Measurements from ENCODE around the gene OTOGL.

OTOGL gene, protein sequence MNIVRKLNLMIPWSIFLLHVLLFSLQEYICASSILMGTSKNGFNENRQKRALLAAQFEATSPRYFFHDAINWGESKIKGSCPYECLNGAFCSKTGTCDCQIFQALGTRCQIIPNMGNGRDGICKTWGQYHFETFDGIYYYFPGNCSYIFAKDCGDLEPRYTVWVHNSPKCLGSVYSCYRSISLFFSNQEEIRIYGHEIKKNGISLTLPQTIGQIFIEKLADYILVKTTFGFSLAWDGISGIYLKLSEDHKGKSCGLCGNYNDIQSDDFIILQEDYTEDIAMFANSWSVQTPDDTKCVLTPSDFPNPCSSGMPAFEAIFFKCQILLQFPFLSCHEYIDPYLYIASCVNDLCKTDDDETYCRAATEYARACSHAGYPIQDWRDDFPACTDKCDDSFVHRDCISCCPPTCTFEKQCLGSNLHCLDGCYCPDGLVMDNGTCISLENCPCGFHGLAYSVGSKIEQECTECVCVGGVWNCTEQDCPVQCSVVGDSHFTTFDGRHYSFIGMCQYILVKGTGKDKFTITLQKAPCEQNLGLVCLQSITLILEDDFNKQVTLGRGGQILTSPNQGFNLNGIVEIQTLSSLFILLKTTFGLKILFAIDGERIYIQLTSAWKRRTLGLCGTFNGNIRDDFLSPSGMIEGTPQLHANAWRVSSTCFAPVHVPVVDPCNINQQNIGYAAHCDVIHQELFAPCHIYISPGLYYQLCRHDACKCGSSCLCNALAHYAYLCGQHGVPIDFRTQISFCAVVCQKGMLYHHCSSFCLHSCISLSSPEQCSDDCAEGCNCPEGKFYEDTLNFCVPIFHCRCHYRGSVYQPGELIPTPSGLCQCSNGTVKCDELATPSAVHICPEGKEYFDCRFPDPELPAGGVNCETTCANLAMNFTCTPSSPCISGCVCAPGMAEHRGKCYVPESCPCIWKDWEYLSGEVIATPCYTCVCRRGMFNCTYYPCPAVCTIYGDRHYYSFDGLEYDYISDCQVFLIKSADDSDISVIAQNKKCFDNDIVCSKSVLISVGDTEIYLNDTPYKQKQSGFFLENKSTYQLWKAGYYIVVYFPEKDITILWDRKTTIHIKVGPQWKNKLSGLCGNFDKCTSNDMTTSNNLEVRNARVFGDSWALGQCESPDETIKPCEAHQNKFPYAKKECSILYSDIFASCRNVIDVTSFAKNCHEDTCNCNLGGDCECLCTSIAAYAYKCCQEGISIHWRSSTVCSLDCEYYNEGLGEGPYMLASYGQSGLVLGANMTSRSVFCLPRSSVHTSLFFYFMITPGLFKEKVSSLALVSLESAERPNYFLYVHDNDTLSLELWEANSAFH (N-terminal part only)

DNA sequence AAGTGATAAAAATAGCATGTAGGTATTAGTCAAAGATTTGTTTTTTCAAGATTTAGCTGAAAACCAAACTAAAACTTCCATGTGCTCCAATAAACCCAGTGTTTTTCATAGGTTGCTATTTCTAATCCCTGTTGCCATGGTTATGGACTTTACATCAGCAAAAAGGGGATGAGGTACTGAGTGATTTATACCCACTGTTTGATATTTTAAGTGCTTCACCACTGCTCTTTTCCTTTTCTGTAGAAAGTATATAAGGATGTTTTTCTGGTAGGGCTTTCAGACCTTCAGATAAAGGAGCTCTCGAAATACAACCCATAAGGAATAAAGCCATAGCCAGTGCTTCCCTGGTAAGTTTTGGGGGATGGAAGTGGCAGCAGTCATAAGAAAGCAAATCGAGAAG lies at the start of gene OTOGL:
Gene OTOGL (plus strand): TSS at position 279 of the 400 bp plus-strand sequence. CDS start 109,895 bp downstream, outside the sequence.
- ATAC-seq = no peak
- TF ChIP-seq GLIS3 (CRISPR knock-in tag; IDR thresholded peaks at IDR 0.05) (no peak), SNAI2 (CRISPR knock-in tag; IDR thresholded peaks at IDR 0.05) (no peak), ESRRG (CRISPR knock-in tag; IDR thresholded peaks at IDR 0.05) (no peak), ZFP3 (CRISPR knock-in tag; IDR thresholded peaks at IDR 0.05) (no peak), CSDC2 (CRISPR knock-in tag; IDR thresholded peaks at IDR 0.05) (no peak), RARB (CRISPR knock-in tag; IDR thresholded peaks at IDR 0.05) (no peak), PPARA (CRISPR knock-in tag; IDR thresholded peaks at IDR 0.05; ENCODE audit: borderline replicate concordance) (no peak), ZFP30 (CRISPR knock-in tag; IDR thresholded peaks at IDR 0.05) (no peak), OSR1 (CRISPR knock-in tag; IDR thresholded peaks at IDR 0.05) (no peak), ZNF565 (CRISPR knock-in tag; conservative IDR thresholded peaks at IDR 0.05; ENCODE audit: low read depth) (no peak), ZNF70 (CRISPR knock-in tag; IDR thresholded peaks at IDR 0.05) (no peak), ZC3H10 (CRISPR knock-in tag; IDR thresholded peaks at IDR 0.05) (no peak), ZNF8 (CRISPR knock-in tag; IDR thresholded peaks at IDR 0.05) (no peak)
- TF ChIP-seq, protein P1, sequence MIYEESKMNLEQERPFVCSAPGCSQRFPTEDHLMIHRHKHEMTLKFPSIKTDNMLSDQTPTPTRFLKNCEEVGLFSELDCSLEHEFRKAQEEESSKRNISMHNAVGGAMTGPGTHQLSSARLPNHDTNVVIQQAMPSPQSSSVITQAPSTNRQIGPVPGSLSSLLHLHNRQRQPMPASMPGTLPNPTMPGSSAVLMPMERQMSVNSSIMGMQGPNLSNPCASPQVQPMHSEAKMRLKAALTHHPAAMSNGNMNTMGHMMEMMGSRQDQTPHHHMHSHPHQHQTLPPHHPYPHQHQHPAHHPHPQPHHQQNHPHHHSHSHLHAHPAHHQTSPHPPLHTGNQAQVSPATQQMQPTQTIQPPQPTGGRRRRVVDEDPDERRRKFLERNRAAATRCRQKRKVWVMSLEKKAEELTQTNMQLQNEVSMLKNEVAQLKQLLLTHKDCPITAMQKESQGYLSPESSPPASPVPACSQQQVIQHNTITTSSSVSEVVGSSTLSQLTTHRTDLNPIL (CRISPR knock-in tag; IDR thresholded peaks at IDR 0.05; ENCODE audit: low read depth) = no peak
- TF ChIP-seq, protein P2, sequence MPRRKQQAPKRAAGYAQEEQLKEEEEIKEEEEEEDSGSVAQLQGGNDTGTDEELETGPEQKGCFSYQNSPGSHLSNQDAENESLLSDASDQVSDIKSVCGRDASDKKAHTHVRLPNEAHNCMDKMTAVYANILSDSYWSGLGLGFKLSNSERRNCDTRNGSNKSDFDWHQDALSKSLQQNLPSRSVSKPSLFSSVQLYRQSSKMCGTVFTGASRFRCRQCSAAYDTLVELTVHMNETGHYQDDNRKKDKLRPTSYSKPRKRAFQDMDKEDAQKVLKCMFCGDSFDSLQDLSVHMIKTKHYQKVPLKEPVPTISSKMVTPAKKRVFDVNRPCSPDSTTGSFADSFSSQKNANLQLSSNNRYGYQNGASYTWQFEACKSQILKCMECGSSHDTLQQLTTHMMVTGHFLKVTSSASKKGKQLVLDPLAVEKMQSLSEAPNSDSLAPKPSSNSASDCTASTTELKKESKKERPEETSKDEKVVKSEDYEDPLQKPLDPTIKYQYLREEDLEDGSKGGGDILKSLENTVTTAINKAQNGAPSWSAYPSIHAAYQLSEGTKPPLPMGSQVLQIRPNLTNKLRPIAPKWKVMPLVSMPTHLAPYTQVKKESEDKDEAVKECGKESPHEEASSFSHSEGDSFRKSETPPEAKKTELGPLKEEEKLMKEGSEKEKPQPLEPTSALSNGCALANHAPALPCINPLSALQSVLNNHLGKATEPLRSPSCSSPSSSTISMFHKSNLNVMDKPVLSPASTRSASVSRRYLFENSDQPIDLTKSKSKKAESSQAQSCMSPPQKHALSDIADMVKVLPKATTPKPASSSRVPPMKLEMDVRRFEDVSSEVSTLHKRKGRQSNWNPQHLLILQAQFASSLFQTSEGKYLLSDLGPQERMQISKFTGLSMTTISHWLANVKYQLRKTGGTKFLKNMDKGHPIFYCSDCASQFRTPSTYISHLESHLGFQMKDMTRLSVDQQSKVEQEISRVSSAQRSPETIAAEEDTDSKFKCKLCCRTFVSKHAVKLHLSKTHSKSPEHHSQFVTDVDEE (CRISPR knock-in tag; IDR thresholded peaks at IDR 0.05) = no peak
- TF ChIP-seq, protein P3, sequence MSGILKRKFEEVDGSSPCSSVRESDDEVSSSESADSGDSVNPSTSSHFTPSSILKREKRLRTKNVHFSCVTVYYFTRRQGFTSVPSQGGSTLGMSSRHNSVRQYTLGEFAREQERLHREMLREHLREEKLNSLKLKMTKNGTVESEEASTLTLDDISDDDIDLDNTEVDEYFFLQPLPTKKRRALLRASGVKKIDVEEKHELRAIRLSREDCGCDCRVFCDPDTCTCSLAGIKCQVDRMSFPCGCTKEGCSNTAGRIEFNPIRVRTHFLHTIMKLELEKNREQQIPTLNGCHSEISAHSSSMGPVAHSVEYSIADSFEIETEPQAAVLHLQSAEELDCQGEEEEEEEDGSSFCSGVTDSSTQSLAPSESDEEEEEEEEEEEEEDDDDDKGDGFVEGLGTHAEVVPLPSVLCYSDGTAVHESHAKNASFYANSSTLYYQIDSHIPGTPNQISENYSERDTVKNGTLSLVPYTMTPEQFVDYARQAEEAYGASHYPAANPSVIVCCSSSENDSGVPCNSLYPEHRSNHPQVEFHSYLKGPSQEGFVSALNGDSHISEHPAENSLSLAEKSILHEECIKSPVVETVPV (CRISPR knock-in tag; IDR thresholded peaks at IDR 0.05) = no peak
- TF ChIP-seq, protein P4, sequence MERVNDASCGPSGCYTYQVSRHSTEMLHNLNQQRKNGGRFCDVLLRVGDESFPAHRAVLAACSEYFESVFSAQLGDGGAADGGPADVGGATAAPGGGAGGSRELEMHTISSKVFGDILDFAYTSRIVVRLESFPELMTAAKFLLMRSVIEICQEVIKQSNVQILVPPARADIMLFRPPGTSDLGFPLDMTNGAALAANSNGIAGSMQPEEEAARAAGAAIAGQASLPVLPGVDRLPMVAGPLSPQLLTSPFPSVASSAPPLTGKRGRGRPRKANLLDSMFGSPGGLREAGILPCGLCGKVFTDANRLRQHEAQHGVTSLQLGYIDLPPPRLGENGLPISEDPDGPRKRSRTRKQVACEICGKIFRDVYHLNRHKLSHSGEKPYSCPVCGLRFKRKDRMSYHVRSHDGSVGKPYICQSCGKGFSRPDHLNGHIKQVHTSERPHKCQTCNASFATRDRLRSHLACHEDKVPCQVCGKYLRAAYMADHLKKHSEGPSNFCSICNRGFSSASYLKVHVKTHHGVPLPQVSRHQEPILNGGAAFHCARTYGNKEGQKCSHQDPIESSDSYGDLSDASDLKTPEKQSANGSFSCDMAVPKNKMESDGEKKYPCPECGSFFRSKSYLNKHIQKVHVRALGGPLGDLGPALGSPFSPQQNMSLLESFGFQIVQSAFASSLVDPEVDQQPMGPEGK (CRISPR knock-in tag; IDR thresholded peaks at IDR 0.05; ENCODE audit: borderline replicate concordance) = no peak
- TF ChIP-seq, protein P5, sequence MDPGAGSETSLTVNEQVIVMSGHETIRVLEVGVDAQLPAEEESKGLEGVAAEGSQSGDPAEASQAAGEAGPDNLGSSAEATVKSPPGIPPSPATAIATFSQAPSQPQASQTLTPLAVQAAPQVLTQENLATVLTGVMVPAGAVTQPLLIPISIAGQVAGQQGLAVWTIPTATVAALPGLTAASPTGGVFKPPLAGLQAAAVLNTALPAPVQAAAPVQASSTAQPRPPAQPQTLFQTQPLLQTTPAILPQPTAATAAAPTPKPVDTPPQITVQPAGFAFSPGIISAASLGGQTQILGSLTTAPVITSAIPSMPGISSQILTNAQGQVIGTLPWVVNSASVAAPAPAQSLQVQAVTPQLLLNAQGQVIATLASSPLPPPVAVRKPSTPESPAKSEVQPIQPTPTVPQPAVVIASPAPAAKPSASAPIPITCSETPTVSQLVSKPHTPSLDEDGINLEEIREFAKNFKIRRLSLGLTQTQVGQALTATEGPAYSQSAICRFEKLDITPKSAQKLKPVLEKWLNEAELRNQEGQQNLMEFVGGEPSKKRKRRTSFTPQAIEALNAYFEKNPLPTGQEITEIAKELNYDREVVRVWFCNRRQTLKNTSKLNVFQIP (CRISPR knock-in tag; IDR thresholded peaks at IDR 0.05; ENCODE audit: borderline replicate concordance, low read depth) = no peak

DNA sequence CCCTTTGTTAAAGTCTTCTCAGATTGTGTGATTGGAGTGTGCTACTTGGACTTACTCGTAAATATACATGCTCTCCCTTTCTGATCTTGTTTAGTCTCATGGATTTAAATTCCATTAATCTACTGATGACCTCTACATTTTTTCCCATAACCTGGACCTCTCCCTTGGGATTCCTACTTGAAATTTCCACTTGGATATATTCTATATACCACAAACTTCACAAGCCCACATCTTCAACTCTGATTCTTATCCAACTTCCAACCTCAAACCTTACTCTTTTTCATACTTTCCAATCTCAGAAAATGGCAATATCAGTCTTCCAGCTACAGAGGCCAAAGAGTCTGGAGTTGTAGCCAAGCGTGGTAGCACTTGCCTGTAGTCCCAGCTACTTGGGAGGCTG lies 49.1 kb upstream of the OTOGL start:
- TF ChIP-seq ZNF565 (CRISPR knock-in tag; conservative IDR thresholded peaks at IDR 0.05; ENCODE audit: low read depth) = no peak
- TF ChIP-seq ZNF70 (CRISPR knock-in tag; IDR thresholded peaks at IDR 0.05) = no peak
- no peak for TF ChIP-seq ZC3H10 (CRISPR knock-in tag; IDR thresholded peaks at IDR 0.05)
- no peak for TF ChIP-seq RARB (CRISPR knock-in tag; IDR thresholded peaks at IDR 0.05)
- TF ChIP-seq ISL1 (CRISPR knock-in tag; IDR thresholded peaks at IDR 0.05) = no peak
- no peak for ATAC-seq
